Measurements from ENCODE around the gene CRB1.

The CRB1 gene

GRCh38 chr1:197351821-197352440 lies 83.9 kb downstream of the CRB1 start:
- DNase-seq = no peak

- DNase-seq = no peak
These were observed 87.4 kb downstream of the CRB1 start for GRCh38 chr1:197355248-197355995.

GRCh38 chr1:197356723-197357533 lies 88.9 kb downstream of the CRB1 start:
- peak in 1 of 2 experiments; percentile 23 for DNase-seq

GRCh38 chr1:197358959-197359358 lies 90.9 kb downstream of the CRB1 start:
- no peak for DNase-seq

- no peak for DNase-seq
These were observed 92.0 kb downstream of the CRB1 start for GRCh38 chr1:197360068-197360467.

- DNase-seq = no peak
These were observed 94.8 kb downstream of the CRB1 start for GRCh38 chr1:197362871-197363270.

- DNase-seq = no peak
These were observed 95.8 kb downstream of the CRB1 start for GRCh38 chr1:197363855-197364254.

- DNase-seq = no peak
These were observed 98.9 kb downstream of the CRB1 start for GRCh38 chr1:197366996-197367395.

- no peak for DNase-seq
These were observed 99.6 kb downstream of the CRB1 start for GRCh38 chr1:197367627-197368026.

GRCh38 chr1:197374428-197374827 lies 106.4 kb downstream of the CRB1 start:
- no peak for DNase-seq

- no peak for DNase-seq
These were observed 116.4 kb downstream of the CRB1 start for GRCh38 chr1:197384471-197384870.

GRCh38 chr1:197388801-197389200 lies 120.7 kb downstream of the CRB1 start:
- no peak for DNase-seq

GRCh38 chr1:197390856-197391255 lies 122.8 kb downstream of the CRB1 start:
- DNase-seq = no peak

GRCh38 chr1:197391303-197392226 lies 123.5 kb downstream of the CRB1 start:
- DNase-seq = no peak

- no peak for DNase-seq
These were observed 124.5 kb downstream of the CRB1 start for GRCh38 chr1:197392541-197392940.

GRCh38 chr1:197393105-197393504 lies 125.1 kb downstream of the CRB1 start:
- DNase-seq = no peak

- no peak for DNase-seq
These were observed 125.7 kb downstream of the CRB1 start for GRCh38 chr1:197393772-197394171.

GRCh38 chr1:197394831-197395608 lies 127.0 kb downstream of the CRB1 start:
- no peak for DNase-seq

GRCh38 chr1:197397895-197398294 lies 129.8 kb downstream of the CRB1 start:
- DNase-seq = no peak

GRCh38 chr1:197399755-197400521 lies 131.9 kb downstream of the CRB1 start:
- DNase-seq = peak in 1 of 2 experiments; percentile 17

- DNase-seq = no peak
These were observed 132.5 kb downstream of the CRB1 start for GRCh38 chr1:197400522-197400902.

All from activated T-cell treated with anti-CD3 and anti-CD28 coated beads, Interleukin-2, amount 50 U/mL, for 48 hours (primary cell).